Tibial nerve (tissue), 4 donors: Measurements from ENCODE around the gene SDC1.

Source experiments
- CTCF ChIP-seq, 5 experiments: fragments of 200-600 bp in 3 of 5; fragments of 450-650 bp in 2 of 5; sonication (generic) in 3 of 5; IDR thresholded peaks; one replicate each; pipeline ENCODE4 v1.5.1; 2016 to 2019; ENCODE audit warnings: antibody characterized with exemption in 5 of 5, mild to moderate bottlenecking in 3 of 5, moderate library complexity in 2 of 5
- EP300 ChIP-seq, 2 donors: sonication (generic); formaldehyde crosslinking; IDR thresholded peaks; one replicate each; pipeline ENCODE4 v1.6.1; 2017; ENCODE audit warnings: antibody characterized with exemption in 2 of 2, mild to moderate bottlenecking in 1 of 2
- POLR2A ChIP-seq, 2 donors: fragments of 450-650 bp; IDR thresholded peaks; one replicate each; pipeline ENCODE4 v1.6.1; 2017; ENCODE audit warnings: antibody characterized with exemption in 2 of 2, mild to moderate bottlenecking in 2 of 2, moderate library complexity in 2 of 2

GRCh38 chr2:20192781-20193180 lies 32.1 kb downstream of the SDC1 start:
- no peak for TF ChIP-seq CTCF (IDR thresholded peaks at IDR 0.05)
- no peak for TF ChIP-seq POLR2A (IDR thresholded peaks at IDR 0.05)
- no peak for TF ChIP-seq EP300 (IDR thresholded peaks at IDR 0.05)
